ENCODE data around the gene DUOXA1. TPM values are rescaled to one million over a fixed set of nuclear protein-coding genes. Genes with fewer than 3 reads are reported as not detected.
A peak's percentile ranks its signal among the peaks of the same experiment; 100 is the strongest.

Gene DUOXA1
- total RNA-seq, 6 experiments from 2014 or later: not detected

DNA sequence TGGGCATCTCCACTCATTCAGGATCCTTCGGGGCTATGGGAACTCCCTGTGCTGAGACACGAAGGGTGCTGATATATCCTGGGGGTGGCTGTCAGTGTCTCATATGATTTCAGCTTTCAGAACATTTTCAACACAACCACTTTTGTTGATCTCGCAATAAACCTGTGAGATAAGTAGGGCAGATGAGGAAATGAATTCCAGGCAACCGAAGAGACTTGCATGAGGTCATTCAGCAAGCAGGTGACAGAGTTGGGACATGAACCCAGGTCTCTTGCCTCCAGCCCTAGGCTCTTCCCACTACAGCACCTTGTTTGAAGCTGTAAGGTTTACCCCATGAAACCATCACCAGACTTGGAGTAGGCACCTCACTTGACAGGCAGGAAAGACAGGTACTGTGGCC is 16.7 kb upstream of the DUOXA1 start:
- H3K36me3 ChIP-seq: no peaks in the 10 kb centered on the region

GRCh38 chr15:45144775-45145174 is 15.1 kb upstream of the DUOXA1 start:
- 43% methylated on average over 1 of the region's 9 CpGs for WGBS (ENCODE audit: insufficient coverage, low coverage, low lambda C conversion rate, missing lambda C conversion rate)
- Histone ChIP-seq H3K27ac (no peak overlapping the region), H3K36me3 (no peaks in the 10 kb centered on the region), H3K9me3 (no peaks in the 10 kb centered on the region), H3K4me1 (no peaks in the 10 kb centered on the region), H3K27me3 (no peaks in the 10 kb centered on the region), H3K4me3 (no peak overlapping the region)
- no peak for DNase-seq
- intact Hi-C loops (cut with DNase I): no loop called here
- TF ChIP-seq POLR2A (IDR thresholded peaks at IDR 0.05) (no peak), CTCF (IDR thresholded peaks at IDR 0.05) (no peak)
- no peak for ATAC-seq

More for the DNA sequence above, 16.7 kb upstream of the DUOXA1 start:
- Histone ChIP-seq H3K27ac (no peak overlapping the region), H3K9me3 (no peaks in the 10 kb centered on the region), H3K4me1 (no peaks in the 10 kb centered on the region), H3K27me3 (no peaks in the 10 kb centered on the region), H3K4me3 (no peak overlapping the region)
- DNase-seq: no peak
- 60% methylated on average over 4 of the region's 4 CpGs for WGBS (ENCODE audit: insufficient coverage, low coverage, low lambda C conversion rate, missing lambda C conversion rate)
- intact Hi-C loops (cut with DNase I): no loop called here
- ATAC-seq: peak in 1 of 4 donors; percentile 78
- TF ChIP-seq POLR2A (IDR thresholded peaks at IDR 0.05) (no peak), CTCF (IDR thresholded peaks at IDR 0.05) (no peak)

DNA sequence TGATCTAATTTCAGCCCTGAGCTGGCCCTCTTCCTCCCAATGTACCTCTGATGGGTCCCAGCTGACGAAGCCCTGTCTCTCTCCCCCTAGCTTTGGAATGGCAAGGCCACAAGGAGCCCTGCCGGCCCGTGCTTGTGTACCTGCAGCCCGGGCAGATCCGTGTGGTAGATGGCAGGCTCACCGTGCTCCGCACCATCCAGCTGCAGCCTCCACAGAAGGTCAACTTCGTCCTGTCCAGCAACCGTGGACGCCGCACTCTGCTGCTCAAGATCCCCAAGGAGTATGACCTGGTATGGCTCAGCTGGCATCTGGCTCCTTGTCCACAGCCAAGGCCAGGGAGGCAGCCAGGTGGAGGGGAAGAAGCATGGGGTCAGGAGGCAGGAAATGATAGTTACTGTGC is 14.3 kb upstream of the DUOXA1 start:
- ATAC-seq (no peak), DNase-seq (no peak)
- Histone ChIP-seq H3K4me3 (no peak overlapping the region), H3K27me3 (no peaks in the 10 kb centered on the region), H3K36me3 (no peaks in the 10 kb centered on the region), H3K4me1 (no peaks in the 10 kb centered on the region), H3K27ac (no peak overlapping the region), H3K9me3 (no peaks in the 10 kb centered on the region)
- TF ChIP-seq CTCF (IDR thresholded peaks at IDR 0.05) (no peak), POLR2A (IDR thresholded peaks at IDR 0.05) (no peak)
- WGBS (ENCODE audit: insufficient coverage, low coverage, low lambda C conversion rate, missing lambda C conversion rate): 80% methylated on average over 1 of the region's 11 CpGs
- intact Hi-C loops (cut with DNase I): no loop called here

- Histone ChIP-seq H3K4me3 (no peak overlapping the region), H3K27me3 (no peaks in the 10 kb centered on the region), H3K9me3 (no peaks in the 10 kb centered on the region), H3K27ac (no peak overlapping the region), H3K4me1 (no peaks in the 10 kb centered on the region), H3K36me3 (no peaks in the 10 kb centered on the region)
- TF ChIP-seq CTCF (IDR thresholded peaks at IDR 0.05): no peak
- TF ChIP-seq POLR2A (IDR thresholded peaks at IDR 0.05): no peak
- no peak for ATAC-seq
- WGBS (ENCODE audit: insufficient coverage, low coverage, low lambda C conversion rate, missing lambda C conversion rate): 84% methylated on average over 5 of the region's 7 CpGs
- intact Hi-C loops (cut with DNase I): no loop called here
- DNase-seq: no peak
These were observed 13.4 kb upstream of the DUOXA1 start for GRCh38 chr15:45143056-45143455.

GRCh38 chr15:45141386-45141785 is 11.7 kb upstream of the DUOXA1 start:
- ATAC-seq (no peak), DNase-seq (no peak)
- 55% methylated on average over 2 of the region's 5 CpGs for WGBS (ENCODE audit: insufficient coverage, low coverage, low lambda C conversion rate, missing lambda C conversion rate)
- no peaks in the 10 kb centered on the region for H3K9me3 ChIP-seq
- no peak overlapping the region for H3K4me3 ChIP-seq
- H3K27ac ChIP-seq: no peak overlapping the region
- H3K36me3 ChIP-seq: no peaks in the 10 kb centered on the region
- H3K4me1 ChIP-seq: no peaks in the 10 kb centered on the region
- TF ChIP-seq POLR2A (IDR thresholded peaks at IDR 0.05) (no peak), CTCF (IDR thresholded peaks at IDR 0.05) (no peak)
- intact Hi-C loops (cut with DNase I): no loop called here
- no peaks in the 10 kb centered on the region for H3K27me3 ChIP-seq
